Type B pancreatic cell (in vitro differentiated cells): ENCODE results near the gene SCN4A. TPM values are rescaled to one million over a fixed set of nuclear protein-coding genes. Genes with fewer than 3 reads are reported as not detected.

Source experiments
- DNase-seq: peaks from one replicate; pipeline ENCODE4 v3.0.0; 2021; ENCODE audit warnings: mixed read lengths; ENCODE audit not compliant: unreplicated experiment; ENCODE audit errors: extremely low spot score
- H3K27ac Mint-ChIP-seq: 2 replicates; pipeline ENCODE4 v1.8.0; 2021; ENCODE audit warnings: mild to moderate bottlenecking, mixed read lengths
- H3K27me3 Mint-ChIP-seq: 2 replicates; pipeline ENCODE4 v1.8.0; 2021; ENCODE audit warnings: mixed read lengths
- H3K36me3 Mint-ChIP-seq: 2 replicates; pipeline ENCODE4 v1.8.0; 2021; ENCODE audit warnings: mixed read lengths
- H3K4me1 Mint-ChIP-seq: one replicate; pipeline ENCODE4 v1.8.0; 2021; ENCODE audit warnings: mixed read lengths; ENCODE audit not compliant: unreplicated experiment
- H3K4me3 Mint-ChIP-seq: 2 replicates; pipeline ENCODE4 v1.8.0; 2021; ENCODE audit warnings: mild to moderate bottlenecking, mixed read lengths
- H3K9me3 Mint-ChIP-seq: 2 replicates; pipeline ENCODE4 v1.8.0; 2021; ENCODE audit warnings: mixed read lengths
- CTCF ChIP-seq: fragments of 200-600 bp; sonication (generic); conservative IDR thresholded peaks from 2 replicates; pipeline ENCODE4 v1.5.0; 2021; ENCODE audit warnings: antibody characterized with exemption, mild to moderate bottlenecking
- total RNA-seq: library from RNA; stranded (reverse); gene quantifications from 2 replicates; pipeline ENCODE4 v1.2.1, GENCODE V29; 2021; ENCODE audit warnings: low replicate concordance

SCN4A gene
- total RNA-seq, 1 donor from 2014 or later = 0.39 TPM

- Mint-ChIP-seq H3K36me3 (no peaks in the 10 kb centered on the region), H3K9me3 (no peaks in the 10 kb centered on the region), H3K27ac (no peak overlapping the region), H3K27me3 (peaks cover 12% of the 10 kb centered on the region), H3K4me3 (no peak overlapping the region), H3K4me1 (no peaks in the 10 kb centered on the region)
- no peak for DNase-seq
- TF ChIP-seq CTCF = no peak
Measured at GRCh38 chr17:63949576-63950250, 23.0 kb downstream of the SCN4A start.

GRCh38 chr17:63948521-63948920 lies 24.2 kb downstream of the SCN4A start:
- Mint-ChIP-seq H3K36me3 (no peaks in the 10 kb centered on the region), H3K4me1 (no peaks in the 10 kb centered on the region), H3K9me3 (no peaks in the 10 kb centered on the region), H3K4me3 (no peak overlapping the region), H3K27ac (no peak overlapping the region), H3K27me3 (peaks cover 7% of the 10 kb centered on the region)
- no peak for DNase-seq
- no peak for TF ChIP-seq CTCF

GRCh38 chr17:63947711-63948330 lies 24.9 kb downstream of the SCN4A start:
- TF ChIP-seq CTCF = no peak
- H3K9me3 Mint-ChIP-seq = no peaks in the 10 kb centered on the region
- no peaks in the 10 kb centered on the region for H3K4me1 Mint-ChIP-seq
- no peak overlapping the region for H3K27ac Mint-ChIP-seq
- H3K36me3 Mint-ChIP-seq = no peaks in the 10 kb centered on the region
- H3K4me3 Mint-ChIP-seq = no peak overlapping the region
- no peak for DNase-seq
- peaks cover 7% of the 10 kb centered on the region for H3K27me3 Mint-ChIP-seq

- Mint-ChIP-seq H3K4me3 (no peak overlapping the region), H3K9me3 (no peaks in the 10 kb centered on the region), H3K27me3 (peaks cover 3% of the 10 kb centered on the region), H3K4me1 (no peaks in the 10 kb centered on the region), H3K36me3 (no peaks in the 10 kb centered on the region), H3K27ac (no peak overlapping the region)
- no peak for DNase-seq
- TF ChIP-seq CTCF = peak; percentile 86
Measured at GRCh38 chr17:63946440-63947363, 26.0 kb downstream of the SCN4A start.

GRCh38 chr17:63945784-63946439 lies 26.8 kb downstream of the SCN4A start:
- Mint-ChIP-seq H3K4me3 (no peak overlapping the region), H3K36me3 (no peaks in the 10 kb centered on the region), H3K4me1 (no peaks in the 10 kb centered on the region), H3K27ac (no peak overlapping the region), H3K9me3 (no peaks in the 10 kb centered on the region), H3K27me3 (peaks cover 1% of the 10 kb centered on the region)
- no peak for DNase-seq
- no peak for TF ChIP-seq CTCF
